Measurements from ENCODE around the gene PGA4. TPM values are rescaled to one million over a fixed set of nuclear protein-coding genes. Genes with fewer than 3 reads are reported as not detected.
"Not testable (repeated sequence)": the region's sequence is repeated elsewhere in the genome, so short reads cannot be mapped to it uniquely, and the experiment has no call there.

PGA4 gene
- total RNA-seq, 2 experiments from 2014 or later: not detected

- H3K4me3 Mint-ChIP-seq; intact Hi-C loops (cut with micrococcal nuclease); H3K36me3 Mint-ChIP-seq (ENCODE audit: low read depth); CTCF ChIA-PET; H3K27me3 Mint-ChIP-seq (ENCODE audit: low read depth); H3K9me3 Mint-ChIP-seq; DNase-seq; H3K27ac Mint-ChIP-seq; H3K4me1 Mint-ChIP-seq (ENCODE audit: low read depth): not testable (repeated sequence)
These were observed 14.4 kb upstream of the PGA4 start for GRCh38 chr11:61207636-61208310.

GRCh38 chr11:61210629-61211028, 11.5 kb upstream of the PGA4 start:
- DNase-seq; H3K27ac Mint-ChIP-seq; intact Hi-C loops (cut with micrococcal nuclease); H3K36me3 Mint-ChIP-seq (ENCODE audit: low read depth); H3K27me3 Mint-ChIP-seq (ENCODE audit: low read depth); CTCF ChIA-PET; H3K9me3 Mint-ChIP-seq; H3K4me3 Mint-ChIP-seq; H3K4me1 Mint-ChIP-seq (ENCODE audit: low read depth): not testable (repeated sequence)

- H3K27ac Mint-ChIP-seq; H3K9me3 Mint-ChIP-seq; H3K4me3 Mint-ChIP-seq; intact Hi-C loops (cut with micrococcal nuclease); H3K36me3 Mint-ChIP-seq (ENCODE audit: low read depth); H3K4me1 Mint-ChIP-seq (ENCODE audit: low read depth); CTCF ChIA-PET; H3K27me3 Mint-ChIP-seq (ENCODE audit: low read depth); DNase-seq: not testable (repeated sequence)
These were observed 10.7 kb upstream of the PGA4 start for GRCh38 chr11:61211327-61211952.

- DNase-seq; CTCF ChIA-PET; H3K4me1 Mint-ChIP-seq (ENCODE audit: low read depth); intact Hi-C loops (cut with micrococcal nuclease); H3K9me3 Mint-ChIP-seq; H3K27me3 Mint-ChIP-seq (ENCODE audit: low read depth); H3K4me3 Mint-ChIP-seq; H3K27ac Mint-ChIP-seq; H3K36me3 Mint-ChIP-seq (ENCODE audit: low read depth): not testable (repeated sequence)
These were observed 9.9 kb upstream of the PGA4 start for GRCh38 chr11:61212202-61212601.

- H3K27ac Mint-ChIP-seq; H3K9me3 Mint-ChIP-seq; H3K4me3 Mint-ChIP-seq; CTCF ChIA-PET; H3K4me1 Mint-ChIP-seq (ENCODE audit: low read depth); H3K27me3 Mint-ChIP-seq (ENCODE audit: low read depth); H3K36me3 Mint-ChIP-seq (ENCODE audit: low read depth); intact Hi-C loops (cut with micrococcal nuclease); DNase-seq: not testable (repeated sequence)
These were observed 8.3 kb upstream of the PGA4 start for GRCh38 chr11:61213711-61214324.

GRCh38 chr11:61218306-61218705, 3.8 kb upstream of the PGA4 start:
- CTCF ChIA-PET; H3K4me1 Mint-ChIP-seq (ENCODE audit: low read depth); H3K27me3 Mint-ChIP-seq (ENCODE audit: low read depth); intact Hi-C loops (cut with micrococcal nuclease); H3K4me3 Mint-ChIP-seq; DNase-seq; H3K27ac Mint-ChIP-seq; H3K9me3 Mint-ChIP-seq; H3K36me3 Mint-ChIP-seq (ENCODE audit: low read depth): not testable (repeated sequence)

GRCh38 chr11:61219016-61219415, 3.1 kb upstream of the PGA4 start:
- H3K27ac Mint-ChIP-seq; H3K9me3 Mint-ChIP-seq; DNase-seq; CTCF ChIA-PET; H3K27me3 Mint-ChIP-seq (ENCODE audit: low read depth); H3K4me1 Mint-ChIP-seq (ENCODE audit: low read depth); H3K36me3 Mint-ChIP-seq (ENCODE audit: low read depth); H3K4me3 Mint-ChIP-seq; intact Hi-C loops (cut with micrococcal nuclease): not testable (repeated sequence)

GRCh38 chr11:61222692-61223091, 545 bp downstream of the PGA4 start:
- H3K9me3 Mint-ChIP-seq; H3K4me3 Mint-ChIP-seq; H3K4me1 Mint-ChIP-seq (ENCODE audit: low read depth); intact Hi-C loops (cut with micrococcal nuclease); DNase-seq; CTCF ChIA-PET; H3K27ac Mint-ChIP-seq; H3K36me3 Mint-ChIP-seq (ENCODE audit: low read depth); H3K27me3 Mint-ChIP-seq (ENCODE audit: low read depth): not testable (repeated sequence)

GRCh38 chr11:61226457-61227137, 4.5 kb downstream of the PGA4 start:
- H3K9me3 Mint-ChIP-seq; CTCF ChIA-PET; intact Hi-C loops (cut with micrococcal nuclease); H3K4me3 Mint-ChIP-seq; H3K27me3 Mint-ChIP-seq (ENCODE audit: low read depth); H3K27ac Mint-ChIP-seq; H3K4me1 Mint-ChIP-seq (ENCODE audit: low read depth); H3K36me3 Mint-ChIP-seq (ENCODE audit: low read depth); DNase-seq: not testable (repeated sequence)

- CTCF ChIA-PET; H3K4me1 Mint-ChIP-seq (ENCODE audit: low read depth); H3K4me3 Mint-ChIP-seq; H3K9me3 Mint-ChIP-seq; DNase-seq; H3K27me3 Mint-ChIP-seq (ENCODE audit: low read depth); H3K27ac Mint-ChIP-seq; intact Hi-C loops (cut with micrococcal nuclease); H3K36me3 Mint-ChIP-seq (ENCODE audit: low read depth): not testable (repeated sequence)
These were observed 7.3 kb downstream of the PGA4 start for GRCh38 chr11:61229458-61229857.

- intact Hi-C loops (cut with micrococcal nuclease); H3K9me3 Mint-ChIP-seq; H3K4me3 Mint-ChIP-seq; DNase-seq; H3K27me3 Mint-ChIP-seq (ENCODE audit: low read depth); H3K36me3 Mint-ChIP-seq (ENCODE audit: low read depth); H3K4me1 Mint-ChIP-seq (ENCODE audit: low read depth); CTCF ChIA-PET; H3K27ac Mint-ChIP-seq: not testable (repeated sequence)
These were observed 8.9 kb downstream of the PGA4 start for GRCh38 chr11:61231033-61231432.

- H3K27me3 Mint-ChIP-seq (ENCODE audit: low read depth); intact Hi-C loops (cut with micrococcal nuclease); H3K36me3 Mint-ChIP-seq (ENCODE audit: low read depth); DNase-seq; H3K9me3 Mint-ChIP-seq; H3K27ac Mint-ChIP-seq; H3K4me3 Mint-ChIP-seq; CTCF ChIA-PET; H3K4me1 Mint-ChIP-seq (ENCODE audit: low read depth): not testable (repeated sequence)
These were observed 9.4 kb downstream of the PGA4 start for GRCh38 chr11:61231585-61231984.

Measured in activated naive CD4-positive, alpha-beta T cell treated with anti-CD3 and anti-CD28 coated beads for 36 hours (primary cell).